HEK293 (cell line): ENCODE data around the gene LDLRAD4.

Experiments used
- CTCF ChIP-seq: fragments of 450-650 bp; formaldehyde crosslinking; IDR thresholded peaks from 2 replicates; pipeline ENCODE4 v1.5.1; 2016; ENCODE audit warnings: missing biosample characterization, missing genetic modification characterization
- GLIS2 ChIP-seq: fragments of 450-650 bp; formaldehyde crosslinking; IDR thresholded peaks from 2 replicates; pipeline ENCODE4 v1.5.1; 2016; ENCODE audit warnings: missing biosample characterization, missing genetic modification characterization
- HOXD13 ChIP-seq: sonication (generic); formaldehyde crosslinking; IDR thresholded peaks from 2 replicates; pipeline ENCODE4 v1.8.0; 2022; ENCODE audit warnings: missing genetic modification reagents, borderline replicate concordance
- KLF9 ChIP-seq: fragments of 450-650 bp; formaldehyde crosslinking; IDR thresholded peaks from 2 replicates; pipeline ENCODE4 v1.5.1; 2016; ENCODE audit warnings: missing biosample characterization, missing genetic modification characterization, low read depth
- SCRT2 ChIP-seq: fragments of 450-650 bp; formaldehyde crosslinking; IDR thresholded peaks from 2 replicates; pipeline ENCODE4 v1.5.1; 2016; ENCODE audit warnings: missing biosample characterization, missing genetic modification characterization
- YY2 ChIP-seq: fragments of 450-650 bp; formaldehyde crosslinking; IDR thresholded peaks from 2 replicates; pipeline ENCODE4 v1.5.1; 2016; ENCODE audit warnings: missing biosample characterization, missing genetic modification characterization
- ZFP3 ChIP-seq: fragments of 450-650 bp; formaldehyde crosslinking; IDR thresholded peaks from 2 replicates; pipeline ENCODE4 v1.5.1; 2016; ENCODE audit warnings: low read depth, missing biosample characterization, missing genetic modification characterization
- ZNF155 ChIP-seq: fragments of 450-650 bp; formaldehyde crosslinking; IDR thresholded peaks from 2 replicates; pipeline ENCODE4 v1.5.1; 2016; ENCODE audit warnings: missing biosample characterization, missing genetic modification characterization
- ZNF175 ChIP-seq: fragments of 450-650 bp; formaldehyde crosslinking; IDR thresholded peaks from 2 replicates; pipeline ENCODE4 v1.5.1; 2016; ENCODE audit warnings: missing biosample characterization, missing genetic modification characterization
- ZNF184 ChIP-seq: fragments of 450-650 bp; IDR thresholded peaks from 2 replicates; pipeline ENCODE4 v1.5.1; 2018; ENCODE audit warnings: missing biosample characterization, mild to moderate bottlenecking, missing genetic modification characterization
- ZNF223 ChIP-seq: fragments of 450-650 bp; formaldehyde crosslinking; IDR thresholded peaks from 2 replicates; pipeline ENCODE4 v1.5.1; 2016; ENCODE audit warnings: missing biosample characterization, missing genetic modification characterization
- ZNF248 ChIP-seq: fragments of 450-650 bp; formaldehyde crosslinking; IDR thresholded peaks from 2 replicates; pipeline ENCODE4 v1.5.1; 2017; ENCODE audit warnings: missing biosample characterization, missing genetic modification characterization
- ZNF26 ChIP-seq: fragments of 450-650 bp; formaldehyde crosslinking; IDR thresholded peaks from 2 replicates; pipeline ENCODE4 v1.5.1; 2016; ENCODE audit warnings: missing biosample characterization, missing genetic modification characterization
- ZNF280C ChIP-seq: fragments of 450-650 bp; formaldehyde crosslinking; IDR thresholded peaks from 2 replicates; pipeline ENCODE4 v1.5.1; 2016; ENCODE audit warnings: missing biosample characterization, missing genetic modification characterization
- ZNF404 ChIP-seq: fragments of 450-650 bp; formaldehyde crosslinking; IDR thresholded peaks from 2 replicates; pipeline ENCODE4 v1.5.1; 2017; ENCODE audit warnings: missing biosample characterization, missing genetic modification characterization
- ZNF513 ChIP-seq: fragments of 450-650 bp; IDR thresholded peaks from 2 replicates; pipeline ENCODE4 v1.5.1; 2018; ENCODE audit warnings: missing biosample characterization, missing genetic modification characterization
- ZNF560 ChIP-seq: fragments of 450-650 bp; formaldehyde crosslinking; IDR thresholded peaks from 2 replicates; pipeline ENCODE4 v1.5.1; 2017; ENCODE audit warnings: missing biosample characterization, missing genetic modification characterization, borderline replicate concordance
- ZNF768 ChIP-seq: fragments of 450-650 bp; formaldehyde crosslinking; IDR thresholded peaks from 2 replicates; pipeline ENCODE4 v1.5.1; 2018; ENCODE audit warnings: missing biosample characterization, mild to moderate bottlenecking, missing genetic modification characterization
- ZNF777 ChIP-seq: fragments of 450-650 bp; formaldehyde crosslinking; IDR thresholded peaks from 2 replicates; pipeline ENCODE4 v1.5.1; 2017; ENCODE audit warnings: missing biosample characterization, missing genetic modification characterization, borderline replicate concordance
- ZNF785 ChIP-seq: fragments of 450-650 bp; formaldehyde crosslinking; IDR thresholded peaks from 2 replicates; pipeline ENCODE4 v1.5.1; 2016; ENCODE audit warnings: missing biosample characterization, missing genetic modification characterization
- ZNF792 ChIP-seq: fragments of 450-650 bp; formaldehyde crosslinking; IDR thresholded peaks from 2 replicates; pipeline ENCODE4 v1.5.1; 2016; ENCODE audit warnings: missing biosample characterization, missing genetic modification characterization
- ZNF837 ChIP-seq: fragments of 450-650 bp; formaldehyde crosslinking; IDR thresholded peaks from 2 replicates; pipeline ENCODE4 v1.5.1; 2016; ENCODE audit warnings: missing biosample characterization, missing genetic modification characterization
- ZNF843 ChIP-seq: fragments of 450-650 bp; formaldehyde crosslinking; IDR thresholded peaks from 2 replicates; pipeline ENCODE4 v1.5.1; 2016; ENCODE audit warnings: missing biosample characterization, missing genetic modification characterization
- TF ChIP-seq, protein P1 (sequence below): fragments of 450-650 bp; formaldehyde crosslinking; IDR thresholded peaks from 2 replicates; pipeline ENCODE4 v1.5.1; 2016; ENCODE audit warnings: missing biosample characterization, missing genetic modification characterization
- TF ChIP-seq, protein P2 (sequence below): fragments of 450-650 bp; formaldehyde crosslinking; IDR thresholded peaks from 2 replicates; pipeline ENCODE4 v1.5.1; 2016; ENCODE audit warnings: missing biosample characterization, missing genetic modification characterization

LDLRAD4 gene

DNA sequence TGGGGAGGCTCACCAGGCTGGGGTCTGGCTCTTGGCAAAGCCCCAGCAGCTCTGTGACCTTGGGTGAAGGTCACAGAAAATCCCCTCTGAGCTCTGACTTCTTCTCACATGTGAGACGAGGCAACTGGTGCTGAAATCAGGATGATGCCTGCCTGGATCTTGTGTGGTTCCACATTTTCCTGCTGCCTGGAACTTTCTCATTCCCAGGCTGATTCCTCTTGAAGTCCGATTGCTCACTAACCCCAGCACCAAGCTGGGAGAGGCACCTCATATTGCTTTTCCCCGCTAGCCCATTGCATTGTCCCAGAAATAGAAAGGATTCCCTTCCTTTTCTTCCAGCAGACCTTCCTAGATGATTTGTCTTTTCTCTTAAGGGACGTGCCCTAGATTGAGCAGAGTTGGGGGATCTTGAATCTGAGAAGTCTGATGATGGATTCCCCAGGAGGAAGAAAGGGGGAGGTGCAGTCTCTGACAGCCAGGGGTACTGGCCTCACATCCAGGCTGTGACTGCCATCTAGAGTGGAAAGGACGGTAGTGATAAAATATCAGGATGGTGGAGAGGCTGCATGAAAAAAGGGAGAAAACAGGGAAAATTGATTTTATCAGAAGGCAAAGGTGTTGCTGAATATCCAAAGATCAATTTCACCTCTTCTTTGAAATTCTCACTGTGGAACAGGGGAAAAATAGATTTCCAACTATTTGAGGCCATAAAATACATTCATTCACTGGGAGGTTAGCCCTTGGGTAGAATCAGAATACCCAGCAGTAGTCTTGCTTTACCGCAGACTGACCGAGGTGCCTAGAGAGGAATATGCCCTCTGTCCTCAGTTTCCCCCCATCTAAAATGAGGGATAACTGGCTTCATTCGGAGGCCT lies 411.5 kb downstream of the LDLRAD4 start (continued):
- TF ChIP-seq ZNF280C (tag by site-specific recombination) (no peak), ZNF26 (tag by site-specific recombination) (no peak), ZNF768 (tag by site-specific recombination) (no peak), ZNF777 (no peak), ZNF223 (tag by site-specific recombination) (no peak), ZNF248 (tag by site-specific recombination) (no peak), ZNF404 (tag by site-specific recombination) (no peak), ZNF155 (tag by site-specific recombination) (no peak), ZNF792 (no peak), ZNF175 (tag by site-specific recombination) (no peak), SCRT2 (tag by site-specific recombination) (no peak), ZNF513 (peak; percentile 67), GLIS2 (tag by site-specific recombination) (no peak), KLF9 (no peak), ZNF560 (tag by site-specific recombination) (no peak), CTCF (tag by site-specific recombination) (peak; percentile 84), ZNF843 (tag by site-specific recombination) (no peak), ZNF184 (no peak), ZFP3 (tag by site-specific recombination) (no peak), ZNF785 (tag by site-specific recombination) (no peak), ZNF837 (tag by site-specific recombination) (no peak), YY2 (tag by site-specific recombination) (no peak), HOXD13 (CRISPR knock-in tag) (no peak)
- TF ChIP-seq, protein P1, sequence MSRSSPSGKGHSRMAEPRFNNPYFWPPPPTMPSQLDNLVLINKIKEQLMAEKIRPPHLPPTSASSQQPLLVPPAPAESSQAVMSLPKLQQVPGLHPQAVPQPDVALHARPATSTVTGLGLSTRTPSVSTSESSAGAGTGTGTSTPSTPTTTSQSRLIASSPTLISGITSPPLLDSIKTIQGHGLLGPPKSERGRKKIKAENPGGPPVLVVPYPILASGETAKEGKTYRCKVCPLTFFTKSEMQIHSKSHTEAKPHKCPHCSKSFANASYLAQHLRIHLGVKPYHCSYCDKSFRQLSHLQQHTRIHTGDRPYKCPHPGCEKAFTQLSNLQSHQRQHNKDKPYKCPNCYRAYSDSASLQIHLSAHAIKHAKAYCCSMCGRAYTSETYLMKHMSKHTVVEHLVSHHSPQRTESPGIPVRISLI (tag by site-specific recombination) = no peak
- TF ChIP-seq, protein P2, sequence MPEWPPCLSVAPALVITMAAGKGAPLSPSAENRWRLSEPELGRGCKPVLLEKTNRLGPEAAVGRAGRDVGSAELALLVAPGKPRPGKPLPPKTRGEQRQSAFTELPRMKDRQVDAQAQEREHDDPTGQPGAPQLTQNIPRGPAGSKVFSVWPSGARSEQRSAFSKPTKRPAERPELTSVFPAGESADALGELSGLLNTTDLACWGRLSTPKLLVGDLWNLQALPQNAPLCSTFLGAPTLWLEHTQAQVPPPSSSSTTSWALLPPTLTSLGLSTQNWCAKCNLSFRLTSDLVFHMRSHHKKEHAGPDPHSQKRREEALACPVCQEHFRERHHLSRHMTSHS (tag by site-specific recombination) = no peak
